ENCODE measurements around the gene HMCN2.

HMCN2 gene

GRCh38 chr9:130477564-130477963 lies 212.0 kb downstream of the HMCN2 start:
- in situ Hi-C loops (cut with MboI; ENCODE audit: low sequenced_read_pairs): no loop called here

DNA sequence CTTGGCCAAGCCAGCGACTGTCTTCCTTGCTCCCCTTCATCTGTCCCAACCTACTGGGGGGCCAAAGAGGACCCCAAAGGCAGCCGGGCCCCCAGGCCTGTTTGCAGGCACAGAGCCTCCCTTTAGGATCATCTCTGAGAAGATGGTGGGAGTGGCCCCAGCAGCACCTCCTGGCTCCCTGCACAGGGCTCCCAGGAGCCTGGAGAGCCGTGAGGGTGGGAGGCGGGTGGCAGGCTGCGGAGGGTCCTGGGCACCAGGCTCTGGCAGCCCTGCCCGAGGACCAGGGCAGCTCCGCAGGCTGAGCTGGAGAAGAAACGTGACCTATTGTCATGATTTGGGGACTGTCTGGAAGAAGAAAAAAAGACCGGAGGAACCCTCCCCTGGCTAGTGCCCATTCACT lies 212.6 kb downstream of the HMCN2 start:
- in situ Hi-C loops (cut with MboI; ENCODE audit: low sequenced_read_pairs): no loop called here

DNA sequence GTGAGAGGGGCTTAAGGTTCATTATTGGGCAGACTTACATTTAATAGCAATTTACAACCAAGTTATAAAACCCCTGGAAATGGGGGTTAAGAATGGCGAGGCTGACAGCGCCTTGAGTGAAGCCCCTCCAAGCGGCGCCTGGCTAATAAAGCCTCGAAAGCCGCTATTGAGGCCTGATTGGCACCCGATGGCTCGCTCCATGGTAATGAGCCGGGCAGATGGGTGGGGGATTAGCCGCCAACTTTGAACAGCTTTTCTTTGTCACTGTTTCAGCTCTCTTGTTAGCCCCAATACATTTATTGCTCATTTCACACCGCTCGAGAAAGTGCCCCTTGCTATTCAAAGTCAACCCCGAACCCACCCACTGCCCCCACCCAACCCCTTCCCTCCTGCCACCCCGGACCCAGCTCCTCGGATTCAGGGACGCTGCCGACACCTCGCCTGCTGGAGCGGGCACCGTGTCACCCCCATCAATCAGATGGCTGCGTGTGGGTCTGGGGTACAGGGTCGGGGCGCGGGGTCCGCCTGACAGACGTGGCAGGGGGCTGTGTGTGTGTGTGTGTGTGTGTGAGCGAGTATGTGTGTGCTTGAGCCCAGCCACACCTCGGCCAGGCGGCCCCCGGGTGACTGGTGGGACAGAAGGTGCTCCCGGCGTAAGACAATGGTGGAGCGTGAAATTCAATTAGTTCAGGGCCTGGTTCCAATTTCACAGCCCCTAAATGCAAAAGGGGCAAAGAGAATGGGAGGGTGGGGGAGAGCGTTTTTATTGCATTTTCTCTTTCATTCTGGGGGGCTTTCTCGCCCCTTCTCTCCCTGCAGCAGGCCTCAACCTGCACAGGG lies 213.4 kb downstream of the HMCN2 start:
- in situ Hi-C loops (cut with MboI; ENCODE audit: low sequenced_read_pairs): no loop called here

GRCh38 chr9:130479587-130479986 lies 214.0 kb downstream of the HMCN2 start:
- in situ Hi-C loops (cut with MboI; ENCODE audit: low sequenced_read_pairs): no loop called here

GRCh38 chr9:130480673-130481072 lies 215.1 kb downstream of the HMCN2 start:
- in situ Hi-C loops (cut with MboI; ENCODE audit: low sequenced_read_pairs): no loop called here

GRCh38 chr9:130482463-130482862 lies 216.9 kb downstream of the HMCN2 start:
- in situ Hi-C loops (cut with MboI; ENCODE audit: low sequenced_read_pairs): no loop called here

DNA sequence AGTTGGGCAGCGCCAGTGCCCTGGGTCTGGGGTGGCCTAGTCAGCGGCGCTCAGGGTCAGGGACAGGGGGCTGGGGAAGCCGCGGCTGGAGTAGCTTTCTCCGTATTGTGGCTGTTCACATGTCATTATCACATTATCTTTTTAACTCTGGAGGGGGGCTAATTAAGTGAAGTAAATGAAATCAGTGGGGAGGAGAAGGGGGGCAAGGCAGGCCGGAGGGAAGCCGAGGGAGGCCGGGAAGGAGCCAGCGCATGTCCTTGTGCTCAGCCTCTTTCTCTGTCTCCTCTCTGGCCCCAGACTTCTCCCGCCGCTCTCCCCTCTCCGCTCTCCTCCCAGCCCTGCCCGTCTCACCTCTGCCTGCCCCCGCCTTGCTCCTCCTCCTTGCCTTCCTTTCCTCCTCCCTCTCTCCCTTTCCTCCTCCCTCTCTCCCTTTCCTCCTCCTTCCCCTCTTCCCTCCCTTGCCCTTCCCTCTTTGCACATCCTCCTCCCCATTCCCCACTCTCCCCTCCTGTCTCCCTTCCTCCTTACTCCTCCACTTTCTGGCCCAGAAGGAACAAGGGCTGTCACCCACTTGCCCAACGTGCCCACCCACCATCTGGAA lies 217.9 kb downstream of the HMCN2 start:
- in situ Hi-C loops (cut with MboI; ENCODE audit: low sequenced_read_pairs): no loop called here
